Stimulated activated naive CD4-positive, alpha-beta T cell treated with Interleukin-2 at 50 U/mL for 16 hours (primary cell): ENCODE results near the gene KIAA0586.
"Not testable (repeated sequence)": the region's sequence is repeated elsewhere in the genome, so short reads cannot be mapped to it uniquely, and the experiment has no call there.

ENCODE experiments used
- DNase-seq: peaks from one replicate; lab custom pipeline; 2025; lab: John Stamatoyannopoulos, UW

KIAA0586 gene

DNA sequence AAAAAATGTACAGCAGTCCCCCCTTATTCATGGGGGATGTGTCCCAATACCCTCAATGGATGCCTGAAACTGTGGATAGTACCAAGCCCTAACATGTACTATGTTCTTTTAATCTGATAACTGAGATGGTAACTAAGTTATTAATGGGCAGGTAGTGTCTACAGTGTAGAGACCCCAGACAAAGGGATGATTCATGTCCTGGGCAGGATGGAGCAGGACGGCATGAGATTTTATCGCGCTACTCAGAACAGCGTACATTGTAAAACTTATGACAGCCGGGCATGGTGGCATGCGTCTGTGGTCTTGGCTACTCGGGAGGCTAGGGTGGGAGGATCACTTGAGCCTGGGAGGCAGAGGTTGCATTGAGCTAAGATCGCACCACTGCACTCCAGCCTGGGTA is 37.1 kb downstream of the KIAA0586 start:
- no peak for DNase-seq

DNA sequence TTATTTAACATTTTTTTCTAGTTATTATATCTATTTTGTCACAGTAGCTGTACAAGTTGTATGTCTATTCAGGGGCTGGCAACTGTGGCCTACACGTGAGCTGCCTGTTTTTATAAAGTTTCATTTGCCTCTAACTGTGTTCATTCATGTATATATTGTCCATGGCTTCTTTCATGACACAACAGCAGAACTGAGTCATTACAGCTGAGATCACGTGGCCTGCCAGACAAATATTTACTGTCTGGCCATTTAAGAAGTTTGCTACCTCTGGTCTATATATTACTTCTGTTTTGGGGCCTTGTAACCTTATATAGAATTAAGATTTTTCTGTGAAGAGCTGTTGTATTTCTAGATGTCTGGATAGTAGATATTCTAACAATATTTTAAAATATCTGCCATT is 37.9 kb downstream of the KIAA0586 start:
- DNase-seq: no peak

DNA sequence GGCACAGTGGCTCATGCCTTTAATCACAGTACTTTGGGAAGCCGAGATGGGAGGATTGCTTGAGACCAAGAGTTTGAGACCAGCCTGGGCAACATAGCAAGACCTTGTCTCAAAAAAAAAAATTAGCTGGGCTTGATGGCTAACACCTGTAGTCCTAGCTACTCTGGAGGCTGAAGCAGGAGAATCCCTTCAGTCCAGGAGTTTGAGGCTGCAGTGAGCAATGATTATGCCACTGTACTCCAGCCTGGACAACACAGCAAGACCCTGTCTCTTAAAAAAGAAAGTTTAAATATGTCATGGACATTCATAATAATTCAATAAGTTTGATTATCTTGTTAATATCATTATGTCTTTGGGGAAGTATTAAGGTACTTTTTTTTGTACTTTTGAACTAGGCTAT is 38.9 kb downstream of the KIAA0586 start:
- no peak for DNase-seq

DNA sequence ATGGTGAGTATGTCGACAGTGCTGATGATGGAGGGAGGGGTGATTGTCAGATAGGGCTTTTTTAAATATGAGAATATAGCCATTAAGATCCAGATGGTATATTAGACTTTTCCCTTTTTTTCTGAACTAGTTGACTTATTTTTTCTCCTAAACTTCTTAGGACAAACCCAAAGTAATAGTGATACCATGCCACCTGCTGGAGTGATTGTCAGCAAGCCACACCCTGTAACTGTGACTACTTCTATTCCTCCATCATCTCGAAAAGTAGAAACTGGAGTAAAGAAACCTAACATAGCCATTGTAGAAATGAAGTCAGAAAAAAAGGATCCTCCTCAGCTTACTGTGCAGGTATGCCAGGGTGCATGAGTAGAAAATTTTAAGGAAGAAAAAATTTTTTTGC is 40.1 kb downstream of the KIAA0586 start:
- DNase-seq: no peak

- no peak for DNase-seq
Observed at GRCh38 chr14:58469309-58469708, 41.8 kb downstream of the KIAA0586 start.

GRCh38 chr14:58476320-58476719 is 48.8 kb downstream of the KIAA0586 start:
- DNase-seq: no peak

DNA sequence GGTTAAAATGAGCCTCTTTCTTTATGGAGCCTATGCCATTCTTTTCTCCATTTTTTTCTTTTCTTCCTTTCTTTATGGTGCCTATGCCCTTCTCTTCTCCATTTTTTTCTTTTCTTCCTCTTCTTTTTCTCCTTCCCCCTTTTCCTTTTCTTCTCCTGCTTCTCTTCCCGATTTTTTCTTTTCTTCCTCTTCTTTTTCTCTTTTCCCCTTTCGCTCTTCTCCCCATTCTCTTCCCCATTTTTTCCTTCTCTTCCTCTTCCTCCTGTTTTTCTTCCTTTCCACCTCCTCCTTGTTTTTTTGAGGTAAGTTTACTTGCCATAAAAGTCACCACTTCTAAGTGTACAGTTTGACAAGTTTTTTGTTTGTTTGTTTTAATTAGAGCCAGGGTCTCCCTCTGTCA is 50.1 kb downstream of the KIAA0586 start:
- no peak for DNase-seq

DNA sequence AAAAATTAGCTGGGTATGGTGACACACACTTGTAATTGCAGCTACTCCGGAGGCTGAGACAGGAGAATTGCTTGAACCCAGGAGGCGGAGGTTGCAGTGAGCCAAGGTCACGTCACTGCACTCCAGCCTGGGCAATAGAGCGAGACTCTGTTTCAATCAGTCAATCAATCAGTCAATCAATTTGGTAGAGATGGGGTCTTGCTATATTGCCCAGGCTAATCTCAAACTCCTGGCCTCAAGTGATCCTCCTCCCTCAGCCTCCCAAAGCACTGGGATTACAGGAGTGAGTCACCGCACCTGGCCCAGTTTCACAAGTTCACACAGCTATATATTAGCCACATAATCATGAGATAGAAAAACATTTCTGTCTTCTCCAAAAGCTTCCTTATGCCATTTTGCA is 50.8 kb downstream of the KIAA0586 start:
- DNase-seq: not testable (repeated sequence)

DNA sequence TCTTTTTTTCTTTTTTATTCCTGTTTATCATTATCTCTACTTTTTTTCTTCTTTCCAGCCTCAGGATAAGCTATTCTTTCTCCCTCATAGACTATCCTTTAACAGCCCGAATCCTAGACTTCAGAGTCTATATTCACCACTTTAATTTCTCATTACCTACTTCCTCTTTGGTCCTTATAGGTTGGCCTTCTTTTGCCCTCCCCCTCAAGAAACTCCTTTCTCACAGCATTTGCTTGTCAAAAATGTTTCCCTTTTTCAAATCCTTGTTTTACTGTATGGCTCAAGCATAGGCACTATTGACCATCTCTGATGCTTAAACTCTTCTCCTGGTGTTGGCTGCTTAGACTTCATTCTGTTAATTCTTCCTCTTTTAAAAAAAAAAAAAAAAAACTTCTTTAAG is 52.5 kb downstream of the KIAA0586 start:
- DNase-seq: no peak

- DNase-seq: no peak
Observed at GRCh38 chr14:58484176-58484575, 56.7 kb downstream of the KIAA0586 start.

DNA sequence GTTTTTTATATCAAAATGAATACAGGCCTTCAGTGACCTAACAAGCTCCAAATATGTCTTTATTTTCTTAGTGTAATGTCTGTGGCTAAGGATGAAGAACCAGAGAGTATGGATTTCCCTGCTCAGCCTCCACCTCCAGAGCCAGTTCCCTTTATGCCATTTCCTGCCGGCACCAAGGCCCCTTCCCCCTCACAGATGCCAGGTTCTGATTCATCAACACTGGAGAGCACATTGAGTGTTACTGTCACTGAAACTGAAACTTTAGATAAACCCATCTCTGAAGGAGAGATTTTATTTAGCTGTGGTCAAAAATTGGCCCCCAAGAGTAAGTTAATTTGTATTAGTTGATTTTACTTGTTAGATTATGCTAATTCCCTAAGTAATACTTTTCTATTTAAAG is 61.0 kb downstream of the KIAA0586 start:
- DNase-seq: no peak

DNA sequence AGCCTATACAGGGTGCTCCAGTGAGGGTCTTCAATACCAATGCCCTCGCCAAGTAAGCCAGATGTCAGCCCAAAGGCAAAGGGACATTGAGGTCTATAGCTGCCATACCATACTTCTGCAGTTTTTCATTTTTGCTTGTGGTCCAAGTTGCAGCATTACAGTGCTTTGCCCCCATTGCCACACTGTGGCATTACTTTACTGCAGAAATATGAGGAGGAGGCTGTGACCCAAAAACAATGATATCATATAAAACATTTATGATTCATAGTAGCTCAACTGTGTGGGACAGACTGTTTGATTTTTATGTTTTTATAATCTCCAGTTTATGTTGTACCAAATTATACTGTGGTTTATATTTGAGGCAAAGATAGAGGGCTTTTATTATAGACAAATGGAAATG is 64.1 kb downstream of the KIAA0586 start:
- no peak for DNase-seq

DNA sequence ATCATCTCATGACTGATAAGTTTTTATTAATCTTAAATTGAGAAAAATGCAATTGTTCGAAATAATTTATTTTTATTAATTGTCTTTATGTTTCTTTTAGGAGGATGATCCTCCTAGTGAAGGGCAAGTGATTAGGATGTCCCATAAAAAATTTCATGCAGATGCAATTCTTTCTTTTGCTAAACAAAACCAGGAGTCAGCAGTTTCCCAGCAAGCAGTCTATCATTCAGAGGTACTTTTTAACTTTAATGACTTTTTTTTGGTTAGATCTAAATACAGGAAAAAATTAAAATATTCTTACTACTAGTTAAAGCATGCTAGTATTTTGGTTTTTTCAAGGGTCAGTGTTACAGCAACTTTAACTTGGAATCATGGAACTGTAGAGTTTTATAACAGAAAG is 64.5 kb downstream of the KIAA0586 start:
- no peak for DNase-seq

DNA sequence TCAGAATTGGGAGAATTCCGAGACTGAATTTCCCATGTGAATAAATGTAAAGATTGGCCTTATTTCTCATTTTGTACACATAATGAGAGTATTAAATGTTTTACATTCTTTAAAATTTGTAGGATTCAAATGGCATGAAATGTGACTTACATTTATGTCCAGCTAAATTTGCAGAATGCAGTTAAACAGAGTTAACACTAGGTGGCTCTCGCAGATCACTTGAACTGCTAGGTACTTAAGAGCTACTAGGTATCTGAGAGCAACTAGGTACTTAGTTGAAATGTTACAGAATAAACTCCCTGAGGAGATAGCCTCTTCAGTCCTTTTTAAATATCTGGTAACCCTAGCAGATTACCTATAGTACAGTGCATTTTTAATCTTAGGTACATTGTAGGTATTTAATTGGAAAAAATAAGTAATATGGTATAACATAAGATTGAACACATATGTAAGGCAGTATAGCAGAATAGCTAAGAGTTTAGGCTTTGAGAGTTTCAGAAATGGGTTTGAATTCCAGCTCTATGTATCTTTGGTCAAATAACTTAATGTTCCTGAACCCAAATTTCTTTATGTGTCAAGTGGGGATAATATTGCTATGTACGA is 73.8 kb downstream of the KIAA0586 start:
- DNase-seq: no peak

GRCh38 chr14:58513272-58513671 is 85.8 kb downstream of the KIAA0586 start:
- no peak for DNase-seq

GRCh38 chr14:58517592-58517991 is 90.1 kb downstream of the KIAA0586 start:
- no peak for DNase-seq

DNA sequence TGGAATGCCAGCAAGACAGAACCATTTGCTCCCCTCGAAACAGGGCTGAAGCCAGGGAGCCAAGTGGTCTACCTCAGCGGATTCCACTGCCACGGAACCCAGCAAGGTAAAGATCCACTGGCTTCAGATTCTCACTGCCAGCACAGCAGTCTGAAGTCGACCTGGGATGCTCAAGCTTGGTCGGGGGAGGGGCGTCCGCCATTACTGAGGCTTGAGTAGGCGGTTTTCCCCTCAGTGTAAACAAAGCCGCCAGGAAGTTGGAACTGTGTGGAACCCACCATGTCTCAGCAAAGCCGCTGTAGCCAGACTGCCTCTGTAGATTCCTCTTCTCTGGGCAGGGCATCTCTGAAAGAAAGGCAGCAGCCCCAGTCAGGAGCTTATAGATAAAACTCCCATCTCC is 98.2 kb downstream of the KIAA0586 start:
- DNase-seq: not testable (repeated sequence)

- no peak for DNase-seq
Observed at GRCh38 chr14:58533446-58533845, 105.9 kb downstream of the KIAA0586 start.

DNA sequence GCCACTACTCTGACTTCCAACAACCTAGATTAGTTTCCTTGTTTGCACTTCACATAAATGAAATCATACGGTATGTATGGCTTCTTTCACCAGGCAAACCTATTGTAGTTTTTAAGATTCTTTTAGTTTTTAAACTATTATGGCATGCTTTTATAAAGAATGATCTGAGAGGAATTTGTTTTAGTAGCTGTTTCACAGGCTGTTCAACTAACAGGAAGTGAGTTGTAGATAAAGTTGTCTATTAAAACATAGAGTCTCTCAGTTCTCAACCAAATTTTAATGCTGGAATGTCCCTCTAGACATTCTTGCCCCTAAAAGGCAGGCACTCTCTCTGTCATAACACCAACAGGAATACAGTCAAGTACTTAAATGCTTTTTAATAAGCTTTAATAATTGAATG is 107.5 kb downstream of the KIAA0586 start:
- no peak for DNase-seq

DNA sequence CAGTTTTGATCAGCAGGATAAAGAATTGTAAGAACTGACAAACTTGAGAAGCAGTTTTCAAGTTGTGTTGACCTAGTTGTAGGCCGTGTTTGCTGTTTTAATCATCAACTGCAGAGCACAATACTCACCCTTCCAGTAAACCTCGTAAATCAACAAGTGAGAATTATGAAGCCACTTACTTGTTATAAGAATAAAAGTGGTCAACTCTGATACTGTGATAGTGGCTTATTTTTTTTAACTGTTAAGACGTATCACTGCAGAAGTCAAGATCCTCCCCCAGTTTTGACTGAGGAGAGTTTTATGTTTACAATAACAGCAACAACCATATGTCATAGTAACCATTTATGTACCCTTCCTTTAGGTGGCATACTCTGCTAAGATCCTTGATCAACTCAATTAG is 109.5 kb downstream of the KIAA0586 start:
- no peak for DNase-seq

GRCh38 chr14:58540749-58541632 is 113.5 kb downstream of the KIAA0586 start:
- no peak for DNase-seq

GRCh38 chr14:58541633-58542022 is 114.1 kb downstream of the KIAA0586 start:
- DNase-seq: no peak

DNA sequence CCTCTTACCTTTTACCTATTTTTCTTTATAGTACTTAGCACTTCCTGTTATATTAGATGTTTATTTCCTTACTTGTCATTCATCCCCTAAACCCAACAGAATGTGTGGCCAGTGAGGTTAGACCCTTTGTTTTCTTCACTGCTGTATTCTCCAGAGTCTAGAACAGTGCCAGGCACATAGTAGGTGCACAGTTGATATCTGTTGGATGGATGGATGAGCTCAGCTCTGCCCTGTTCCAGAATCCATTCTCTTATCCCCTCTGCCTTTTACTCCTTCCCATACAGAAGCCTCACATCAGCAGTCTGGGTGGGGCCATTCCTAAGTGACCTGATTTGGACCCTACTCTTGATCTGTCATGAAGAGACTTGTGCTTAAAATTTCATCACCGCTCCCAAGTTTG is 115.7 kb downstream of the KIAA0586 start:
- DNase-seq: no peak

DNA sequence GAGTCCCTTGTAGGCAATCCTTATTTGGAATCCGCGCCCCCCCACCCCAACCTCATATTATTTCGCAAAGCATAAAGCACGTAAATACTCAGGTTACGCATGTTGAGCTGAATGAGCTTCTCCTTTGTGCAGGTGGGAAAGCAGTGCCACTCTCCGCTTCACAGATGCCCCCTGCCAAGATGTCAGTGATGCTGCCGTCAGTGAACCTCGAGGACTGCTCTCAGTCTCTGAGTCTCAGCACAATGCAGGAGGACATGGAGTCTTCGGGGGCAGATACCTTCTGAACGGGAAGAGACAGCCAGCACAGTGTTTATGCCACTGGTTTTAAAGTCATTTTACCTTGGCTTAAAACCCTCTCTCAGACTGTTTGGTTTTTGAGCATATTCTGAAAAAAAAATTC is 120.1 kb downstream of the KIAA0586 start:
- no peak for DNase-seq
